Suprapubic skin (tissue), 4 donors: ENCODE data around the gene LPCAT4.

ENCODE experiments used
- CTCF ChIP-seq, 2 donors: fragments of 200-600 bp in 1 of 2; fragments of 450-650 bp in 1 of 2; sonication (generic) in 1 of 2; IDR thresholded peaks; one replicate each; pipeline ENCODE4 v1.5.1; 2016 to 2019; ENCODE audit warnings: antibody characterized with exemption in 2 of 2, mild to moderate bottlenecking in 1 of 2, moderate library complexity in 1 of 2
- EP300 ChIP-seq: sonication (generic); formaldehyde crosslinking; IDR thresholded peaks from one replicate; pipeline ENCODE4 v1.6.1; 2017; ENCODE audit warnings: antibody characterized with exemption
- POLR2AphosphoS5 ChIP-seq, 3 donors: sonication (generic); formaldehyde crosslinking; IDR thresholded peaks; one replicate each; pipeline ENCODE4 v1.6.1; 2017; ENCODE audit warnings: antibody characterized with exemption in 3 of 3

- TF ChIP-seq CTCF (IDR thresholded peaks at IDR 0.05) (no peak), POLR2AphosphoS5 (IDR thresholded peaks at IDR 0.05) (no peak), EP300 (no peak)
Measured at GRCh38 chr15:34348735-34349300, 18.2 kb downstream of the LPCAT4 start.
